PFSK-1 (cell line): Measurements from ENCODE around the gene LINGO3.

ENCODE experiments used
- FOXP2 ChIP-seq: optimal IDR thresholded peaks from 2 replicates; pipeline ENCODE3; 2011; ENCODE audit warnings: borderline replicate concordance, control low read depth, inconsistent platforms; ENCODE audit not compliant: insufficient read depth; ENCODE audit errors: extremely low read length, extremely low read depth
- POLR2AphosphoS5 ChIP-seq: IDR thresholded peaks from 2 replicates; pipeline ENCODE4 v1.6.1; 2012; ENCODE audit warnings: low read depth, mild to moderate bottlenecking, control low read depth, low read length, moderate library complexity
- SIN3A ChIP-seq: IDR thresholded peaks from 2 replicates; pipeline ENCODE4 v1.6.1; 2012; ENCODE audit warnings: mild to moderate bottlenecking, low read length, moderate library complexity, borderline replicate concordance; ENCODE audit not compliant: insufficient read depth
- TAF1 ChIP-seq: IDR thresholded peaks from 2 replicates; pipeline ENCODE4 v1.6.1; 2012; ENCODE audit warnings: low read length, control low read depth, borderline replicate concordance; ENCODE audit not compliant: insufficient read depth
- TF ChIP-seq, protein P1 (sequence below), 2 experiments: IDR thresholded peaks; 2 replicates each; pipeline versions ENCODE4 v1.6.1 to v1.8.0; 2011 to 2012; ENCODE audit warnings: low read depth in 2 of 2, low read length in 2 of 2, control low read depth in 1 of 2, inconsistent platforms in 1 of 2, mild to moderate bottlenecking in 1 of 2, moderate library complexity in 1 of 2; ENCODE audit not compliant: insufficient read depth in 1 of 2

Gene LINGO3

DNA sequence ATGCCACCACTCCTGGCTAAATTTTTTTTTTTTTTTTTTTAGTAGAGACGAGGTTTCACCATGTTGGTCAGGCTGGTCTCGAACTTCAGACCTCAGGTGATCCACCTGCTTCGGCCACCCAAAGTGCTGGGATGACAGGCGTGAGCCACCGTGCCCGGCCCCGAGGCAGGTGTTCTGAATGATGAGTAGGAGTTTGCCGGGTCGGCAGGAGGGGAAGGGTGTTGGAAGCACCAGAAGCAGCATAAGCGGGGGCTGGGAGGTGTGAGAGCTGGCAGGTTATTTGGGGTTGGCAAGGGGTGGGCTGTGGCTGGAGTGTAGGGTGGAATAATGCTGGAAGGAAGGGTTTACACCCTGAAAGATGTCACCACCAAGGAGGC, 22.3 kb upstream of the LINGO3 start:
- no peak for TF ChIP-seq FOXP2
- TF ChIP-seq POLR2AphosphoS5 = no peak
- TF ChIP-seq, protein P1, sequence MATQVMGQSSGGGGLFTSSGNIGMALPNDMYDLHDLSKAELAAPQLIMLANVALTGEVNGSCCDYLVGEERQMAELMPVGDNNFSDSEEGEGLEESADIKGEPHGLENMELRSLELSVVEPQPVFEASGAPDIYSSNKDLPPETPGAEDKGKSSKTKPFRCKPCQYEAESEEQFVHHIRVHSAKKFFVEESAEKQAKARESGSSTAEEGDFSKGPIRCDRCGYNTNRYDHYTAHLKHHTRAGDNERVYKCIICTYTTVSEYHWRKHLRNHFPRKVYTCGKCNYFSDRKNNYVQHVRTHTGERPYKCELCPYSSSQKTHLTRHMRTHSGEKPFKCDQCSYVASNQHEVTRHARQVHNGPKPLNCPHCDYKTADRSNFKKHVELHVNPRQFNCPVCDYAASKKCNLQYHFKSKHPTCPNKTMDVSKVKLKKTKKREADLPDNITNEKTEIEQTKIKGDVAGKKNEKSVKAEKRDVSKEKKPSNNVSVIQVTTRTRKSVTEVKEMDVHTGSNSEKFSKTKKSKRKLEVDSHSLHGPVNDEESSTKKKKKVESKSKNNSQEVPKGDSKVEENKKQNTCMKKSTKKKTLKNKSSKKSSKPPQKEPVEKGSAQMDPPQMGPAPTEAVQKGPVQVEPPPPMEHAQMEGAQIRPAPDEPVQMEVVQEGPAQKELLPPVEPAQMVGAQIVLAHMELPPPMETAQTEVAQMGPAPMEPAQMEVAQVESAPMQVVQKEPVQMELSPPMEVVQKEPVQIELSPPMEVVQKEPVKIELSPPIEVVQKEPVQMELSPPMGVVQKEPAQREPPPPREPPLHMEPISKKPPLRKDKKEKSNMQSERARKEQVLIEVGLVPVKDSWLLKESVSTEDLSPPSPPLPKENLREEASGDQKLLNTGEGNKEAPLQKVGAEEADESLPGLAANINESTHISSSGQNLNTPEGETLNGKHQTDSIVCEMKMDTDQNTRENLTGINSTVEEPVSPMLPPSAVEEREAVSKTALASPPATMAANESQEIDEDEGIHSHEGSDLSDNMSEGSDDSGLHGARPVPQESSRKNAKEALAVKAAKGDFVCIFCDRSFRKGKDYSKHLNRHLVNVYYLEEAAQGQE (IDR thresholded peaks at IDR 0.05; ENCODE audit: insufficient read depth in 1 of 2, low read depth in 2 of 2, low read length in 2 of 2) = no peak
- no peak for TF ChIP-seq SIN3A
- no peak for TF ChIP-seq TAF1

DNA sequence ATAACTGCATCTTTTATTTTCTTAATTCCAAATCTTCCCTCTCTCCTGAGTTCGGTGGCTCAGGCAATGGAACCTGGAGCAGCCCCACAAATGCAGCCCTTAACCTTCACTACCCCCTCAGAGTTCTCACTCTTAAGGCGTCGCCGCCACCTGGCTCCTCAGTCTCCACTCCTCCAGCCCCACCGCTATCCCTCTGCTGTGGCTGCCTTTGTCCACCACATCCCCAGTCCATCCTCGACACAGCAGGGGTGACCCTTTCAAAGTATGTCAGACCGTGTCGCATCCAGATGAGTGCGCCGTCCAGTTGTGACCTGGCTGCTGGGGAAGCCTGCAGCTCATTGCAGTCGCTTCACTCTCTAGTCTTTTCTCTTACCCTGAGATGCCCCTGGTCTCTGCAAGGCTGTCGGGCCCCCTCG, 21.6 kb upstream of the LINGO3 start:
- TF ChIP-seq, protein P1 (IDR thresholded peaks at IDR 0.05; ENCODE audit: insufficient read depth in 1 of 2, low read depth in 2 of 2, low read length in 2 of 2) = no peak
- no peak for TF ChIP-seq TAF1
- TF ChIP-seq POLR2AphosphoS5 = no peak
- no peak for TF ChIP-seq SIN3A
- no peak for TF ChIP-seq FOXP2

DNA sequence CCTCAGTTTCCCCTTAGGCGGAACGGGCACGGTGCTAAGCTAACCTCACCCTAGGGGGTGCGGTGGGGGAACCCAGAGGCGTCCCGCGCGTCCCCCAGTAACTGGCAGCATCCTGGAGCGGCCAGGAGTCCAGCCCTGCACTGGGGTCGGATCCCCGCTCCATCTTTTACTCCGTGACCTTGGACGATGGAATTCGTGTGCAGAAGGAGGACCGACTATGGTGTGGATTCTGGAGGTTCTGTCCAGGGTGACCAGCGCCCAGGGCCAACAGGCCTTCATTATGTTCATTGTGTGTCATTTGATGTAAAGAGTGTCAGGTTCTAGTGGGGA, 21.2 kb upstream of the LINGO3 start:
- TF ChIP-seq, protein P1 (IDR thresholded peaks at IDR 0.05; ENCODE audit: insufficient read depth in 1 of 2, low read depth in 2 of 2, low read length in 2 of 2) = no peak
- TF ChIP-seq FOXP2 (no peak), TAF1 (no peak), SIN3A (no peak), POLR2AphosphoS5 (no peak)

DNA sequence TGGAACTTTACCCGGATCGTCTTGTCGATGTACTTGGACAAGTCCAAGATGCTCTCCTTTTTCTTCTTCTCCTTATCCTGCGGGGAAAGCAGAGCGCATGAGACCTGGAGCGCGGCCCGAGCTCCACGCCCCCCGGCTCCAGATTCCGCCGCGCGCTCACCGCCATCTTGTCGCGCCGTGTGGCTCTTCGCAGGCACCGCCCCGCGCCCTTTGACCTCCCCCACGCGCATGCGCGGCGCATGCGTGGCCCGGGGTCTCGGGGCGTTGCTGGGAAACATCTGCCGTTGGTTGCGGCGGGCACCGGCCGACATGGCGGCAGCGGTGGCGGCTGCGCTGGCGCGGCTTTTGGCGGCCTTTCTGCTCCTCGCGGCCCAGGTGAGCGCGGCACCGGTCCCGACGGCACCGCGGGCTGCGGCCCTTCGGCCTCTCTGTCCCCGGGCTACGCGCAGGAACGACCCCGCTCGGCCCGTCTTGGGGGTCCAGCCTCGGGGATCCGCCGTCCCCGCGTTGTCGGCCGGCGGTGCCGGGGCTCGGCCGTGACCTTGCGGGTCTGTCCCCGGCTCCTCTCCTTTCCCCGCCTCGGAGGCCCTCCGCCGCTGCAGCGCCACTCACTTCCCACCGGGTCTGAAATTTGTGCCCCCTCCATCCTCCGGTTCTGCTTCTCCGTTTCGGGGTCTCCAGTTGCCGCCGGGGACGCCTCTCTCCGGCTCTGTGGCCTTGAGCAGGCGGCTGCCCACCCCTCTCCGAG, 20.6 kb upstream of the LINGO3 start, which contains the start of the genes LSM7 and SPPL2B:
LSM7 (minus strand) TSS at position 186 of the 748 bp plus-strand sequence; CDS start at position 166, 20 bp downstream.
SPPL2B (plus strand) TSS at position 284 of the 748 bp plus-strand sequence; CDS start at position 310, 26 bp downstream.
- peak; percentile 86 for TF ChIP-seq FOXP2
- peak; percentile 91 for TF ChIP-seq POLR2AphosphoS5
- TF ChIP-seq TAF1 = peak; percentile 94
- TF ChIP-seq, protein P1 (IDR thresholded peaks at IDR 0.05; ENCODE audit: insufficient read depth in 1 of 2, low read depth in 2 of 2, low read length in 2 of 2) = peak in 1 of 2 experiments; percentile 68; a peak in 2 of 4 replicates
- 0 out of 2 replicates have a peak, but pooled peaks have one; percentile 78 for TF ChIP-seq SIN3A
